GM19023 (cell line): ENCODE data around the gene A2M.
"Not testable (repeated sequence)": the region's sequence is repeated elsewhere in the genome, so short reads cannot be mapped to it uniquely, and the experiment has no call there.

Source experiments
- ATAC-seq: cut with Tn5 transposase; IDR thresholded peaks from one replicate; pipeline ENCODE4 v1.9.1; 2021; ENCODE audit warnings: mild to moderate bottlenecking, moderate library complexity; ENCODE audit not compliant: unreplicated experiment

Gene A2M

DNA sequence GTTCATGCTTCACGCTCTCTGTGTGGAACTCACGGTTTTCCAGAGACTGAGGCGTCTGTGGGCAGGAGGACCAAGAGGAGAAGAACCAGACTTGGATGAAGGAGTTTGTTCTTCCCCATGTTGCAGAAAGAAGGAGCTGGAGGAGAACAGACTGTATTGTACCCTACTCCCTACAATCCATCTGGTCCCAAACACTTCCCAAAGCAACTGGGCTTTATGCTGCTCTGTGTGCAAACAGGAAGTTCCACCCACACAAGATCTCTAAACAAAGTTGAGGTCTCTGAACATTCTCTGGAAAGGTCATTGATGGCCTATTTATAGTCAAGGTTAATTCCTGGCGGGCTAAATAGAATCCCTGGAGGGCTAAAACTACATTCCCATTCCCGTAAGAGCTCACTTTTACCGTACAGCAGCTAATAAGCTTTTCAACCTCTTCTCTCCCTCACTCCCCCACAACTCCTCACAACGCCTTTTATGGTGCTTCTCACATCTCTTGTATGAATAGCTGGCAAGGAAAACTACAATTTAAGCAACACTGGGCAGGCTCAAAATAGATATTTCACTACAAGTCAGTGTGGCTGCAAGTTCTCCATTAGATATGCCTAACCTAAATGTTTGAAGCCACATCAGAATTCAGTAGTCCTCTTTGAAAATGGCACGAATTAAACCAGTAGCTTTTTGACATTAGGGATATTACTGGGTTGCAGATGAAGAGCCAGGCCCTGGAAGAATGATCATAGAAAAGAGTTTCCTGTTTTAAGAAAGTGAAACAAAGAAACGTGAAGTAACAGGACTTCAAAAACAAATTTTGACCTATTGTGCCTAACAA lies at the start of gene A2M:
A2M (minus strand) TSS at position 189 of the 829 bp plus-strand sequence; CDS start at position 119, 70 bp downstream.
- no peak for ATAC-seq

DNA sequence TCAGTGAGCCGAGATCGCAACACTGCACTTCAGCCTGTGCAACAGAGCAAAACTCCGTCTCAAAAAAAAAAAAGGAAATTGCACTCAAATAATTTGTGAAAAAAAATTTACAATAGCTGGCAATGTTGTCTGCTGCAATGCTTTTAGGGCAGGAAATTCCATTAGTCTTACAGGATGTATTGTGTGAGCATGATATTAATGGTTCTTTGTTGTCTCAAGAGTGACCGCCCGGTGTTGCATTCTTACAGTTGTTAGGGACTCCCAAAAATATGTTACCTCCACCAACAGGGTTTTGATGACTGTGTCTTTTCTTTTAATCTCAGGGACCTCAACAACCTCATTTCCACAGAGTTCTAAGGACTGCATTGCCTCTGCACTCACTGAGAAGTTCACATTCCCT lies 47.7 kb upstream of the A2M start:
- ATAC-seq: no peak

GRCh38 chr12:9156119-9156518 lies 40.4 kb upstream of the A2M start:
- ATAC-seq: no peak

DNA sequence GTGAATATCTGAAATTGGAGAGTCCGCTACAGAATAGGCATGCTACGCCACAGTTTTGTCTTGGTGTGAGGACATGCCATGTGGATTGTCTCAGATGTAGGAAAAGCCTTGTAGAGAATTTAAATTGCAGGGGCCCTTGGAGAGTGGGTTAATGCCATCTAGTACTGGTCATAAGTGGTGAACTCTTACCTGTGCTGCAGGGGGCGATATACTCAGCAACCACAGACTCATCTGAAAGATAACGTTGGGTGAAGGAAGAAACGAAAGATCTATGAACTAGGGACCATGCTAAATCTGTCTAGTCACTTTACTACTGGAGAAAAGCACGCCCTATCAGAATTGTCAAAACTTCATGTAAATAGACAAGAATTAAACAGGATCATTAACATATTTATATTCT lies 33.7 kb upstream of the A2M start:
- ATAC-seq: no peak

GRCh38 chr12:9148926-9149325 lies 33.2 kb upstream of the A2M start:
- ATAC-seq: no peak

- ATAC-seq: no peak
These were observed 31.7 kb upstream of the A2M start for GRCh38 chr12:9147461-9147860.

GRCh38 chr12:9144730-9145106 lies 29.0 kb upstream of the A2M start:
- no peak for ATAC-seq

GRCh38 chr12:9143929-9144729 lies 28.4 kb upstream of the A2M start:
- no peak for ATAC-seq

DNA sequence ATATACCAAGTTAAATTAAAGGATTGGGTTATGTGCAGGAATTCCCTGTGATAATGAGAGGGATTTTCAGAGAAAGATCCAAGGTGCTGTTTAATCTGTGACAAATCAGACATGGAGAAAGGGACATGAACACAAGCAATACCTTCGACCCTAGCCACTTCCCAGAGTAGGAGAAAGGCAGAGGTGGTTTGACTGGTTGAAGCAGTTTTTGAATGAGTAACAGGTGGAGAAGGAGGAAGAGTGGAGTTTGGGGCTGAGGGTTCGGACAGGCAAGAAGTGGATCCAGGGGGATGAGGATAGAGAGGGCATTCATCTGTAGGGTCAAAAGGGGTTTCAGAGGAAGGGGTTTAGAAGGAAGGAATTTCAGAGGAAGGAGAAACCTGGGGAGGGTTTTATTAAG lies 27.4 kb upstream of the A2M start:
- ATAC-seq: no peak

- ATAC-seq: not testable (repeated sequence)
These were observed 24.0 kb upstream of the A2M start for GRCh38 chr12:9139588-9140290.

DNA sequence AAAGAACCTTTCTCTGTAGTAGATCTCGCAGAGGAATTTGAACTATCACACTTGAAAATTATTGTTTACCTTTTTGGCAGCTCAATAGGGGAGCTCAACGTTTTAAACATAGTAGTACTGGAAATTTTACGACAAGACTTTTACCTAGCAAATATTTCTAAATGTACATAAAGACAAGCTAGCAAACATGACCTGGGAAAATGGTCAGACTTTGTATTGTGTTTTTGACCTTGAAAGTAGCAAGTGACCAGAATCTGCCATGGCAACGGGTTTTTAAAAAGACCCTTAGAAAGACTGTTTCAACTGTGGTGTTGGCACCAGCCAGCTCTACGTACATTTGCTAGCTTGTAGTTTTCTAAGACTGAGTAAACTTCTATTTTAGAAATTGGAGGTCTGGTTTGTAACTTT lies 20.2 kb upstream of the A2M start:
- ATAC-seq: no peak

DNA sequence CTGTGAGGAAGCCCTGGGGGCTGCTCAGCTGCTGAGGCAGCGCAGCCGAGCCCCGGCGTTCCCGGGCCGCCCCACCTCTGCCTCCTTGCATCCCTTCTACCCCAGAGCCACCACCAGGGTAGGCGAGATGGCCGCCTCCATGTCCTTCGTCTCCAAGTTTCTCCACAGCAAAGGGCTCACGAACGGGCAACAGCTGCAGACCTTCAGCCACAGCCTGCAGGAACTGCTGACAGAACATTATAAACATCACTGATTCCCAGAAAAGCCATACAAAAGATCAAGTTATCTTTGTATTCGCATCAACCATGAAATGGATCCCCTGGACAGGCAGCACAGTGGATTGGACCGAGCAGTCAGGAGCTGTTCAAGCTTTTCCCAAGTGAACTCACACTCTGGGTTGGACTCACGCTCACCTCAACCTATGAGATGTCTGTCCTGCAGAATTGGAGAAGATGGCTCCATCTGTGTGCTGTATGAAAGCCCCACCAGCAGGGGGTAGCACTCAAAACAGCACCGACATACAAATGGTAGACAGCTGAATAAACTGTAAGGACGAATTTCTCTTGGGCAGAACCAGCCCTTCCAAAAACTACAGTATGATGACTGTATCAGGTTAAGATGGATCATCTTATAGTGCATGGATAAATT lies 19.4 kb upstream of the A2M start:
- ATAC-seq: no peak

DNA sequence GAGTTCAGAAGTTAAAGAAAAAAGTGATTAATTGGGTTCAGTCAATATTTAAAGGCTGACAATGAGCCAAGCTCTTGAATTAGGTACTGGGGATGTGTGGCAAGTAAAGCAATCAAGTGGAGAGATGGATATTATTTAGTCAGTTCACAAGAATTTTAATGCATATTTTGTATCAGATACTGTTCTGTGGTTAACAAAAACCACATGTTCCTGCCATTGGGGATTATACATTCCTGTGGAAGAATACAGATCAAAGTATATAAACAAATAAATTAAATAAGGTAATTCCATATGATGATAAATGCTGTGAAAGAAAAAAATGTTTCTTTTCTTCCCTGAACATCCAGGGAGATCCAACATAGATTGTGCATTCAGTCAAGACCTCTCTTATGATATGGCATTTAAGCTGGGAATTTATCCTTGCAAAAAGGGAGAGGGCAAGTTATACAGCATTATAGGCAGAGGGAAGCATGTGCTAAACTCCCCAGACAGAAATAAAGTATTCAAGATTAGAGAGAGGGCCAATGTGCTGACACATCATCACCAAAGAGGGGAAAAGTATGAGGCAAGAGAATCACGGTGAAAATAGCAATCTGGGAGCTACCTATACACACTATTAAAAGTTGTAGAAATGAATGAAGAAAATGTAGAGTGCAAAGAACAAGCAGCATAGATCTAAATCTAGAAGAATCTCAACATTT lies 17.6 kb upstream of the A2M start:
- no peak for ATAC-seq

DNA sequence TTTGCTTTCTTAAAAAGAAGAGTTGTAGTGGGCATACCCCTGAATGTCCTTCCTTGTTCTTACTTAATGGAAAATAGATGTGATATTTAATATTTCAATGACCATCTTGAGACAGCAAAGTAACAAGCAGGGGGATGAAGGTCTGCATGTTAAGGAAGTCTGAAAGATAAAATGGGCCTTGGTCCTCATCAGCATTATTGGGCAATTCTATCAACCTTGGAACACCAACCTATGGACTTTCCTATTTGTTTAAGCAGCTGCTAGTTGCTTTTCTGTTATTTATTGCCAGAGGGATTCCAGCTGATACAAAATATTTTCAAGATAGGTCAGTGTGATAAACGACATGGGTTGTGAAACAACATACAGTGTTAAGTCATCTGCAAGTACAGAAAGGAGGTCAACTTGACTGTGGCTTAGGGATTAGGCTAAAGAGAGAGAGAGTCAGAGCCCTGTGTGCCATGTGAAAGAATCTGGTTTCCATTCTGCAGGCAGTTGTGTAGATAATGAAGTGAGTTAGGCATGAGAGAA lies 16.4 kb upstream of the A2M start:
- ATAC-seq: no peak

DNA sequence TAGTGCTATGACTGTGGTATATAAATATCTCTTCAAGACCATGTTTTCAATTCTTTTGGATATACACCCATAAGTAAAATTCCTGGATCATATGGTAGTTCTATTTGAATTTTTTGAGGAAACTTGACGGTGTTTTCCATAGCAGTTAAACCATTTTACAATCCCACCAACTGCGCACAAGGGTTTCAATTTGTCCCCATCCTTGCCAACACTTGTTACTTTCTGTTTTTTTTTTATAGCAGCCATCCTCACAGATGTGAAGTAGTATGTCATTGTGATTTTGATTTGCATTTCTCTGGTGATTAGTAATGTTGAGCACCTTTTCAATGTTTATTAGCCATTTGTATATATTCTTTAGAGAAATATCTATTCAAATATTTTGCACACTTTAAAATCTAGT lies 14.5 kb upstream of the A2M start:
- ATAC-seq: no peak

GRCh38 chr12:9127936-9128663 lies 12.4 kb upstream of the A2M start:
- ATAC-seq: no peak

DNA sequence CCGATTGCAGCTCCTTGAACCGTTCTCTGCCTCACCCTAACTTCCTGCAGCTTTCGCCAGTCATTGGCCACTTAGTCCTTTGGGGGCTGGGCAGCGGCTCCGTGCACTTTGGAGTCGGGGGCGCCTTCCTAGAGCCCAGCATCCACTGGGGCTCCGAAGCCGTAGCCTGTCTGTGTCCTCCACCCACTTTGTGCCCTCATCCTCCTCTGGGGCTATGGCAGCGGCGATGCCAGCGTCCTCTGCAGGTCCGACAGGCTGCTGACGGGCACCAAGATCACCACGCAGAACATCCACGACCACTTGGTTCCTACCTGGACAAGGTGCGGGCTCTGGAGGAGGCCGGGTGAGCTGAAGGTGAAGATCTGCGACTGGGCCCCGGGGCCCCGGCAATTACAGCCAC lies 11.8 kb upstream of the A2M start:
- ATAC-seq: no peak

DNA sequence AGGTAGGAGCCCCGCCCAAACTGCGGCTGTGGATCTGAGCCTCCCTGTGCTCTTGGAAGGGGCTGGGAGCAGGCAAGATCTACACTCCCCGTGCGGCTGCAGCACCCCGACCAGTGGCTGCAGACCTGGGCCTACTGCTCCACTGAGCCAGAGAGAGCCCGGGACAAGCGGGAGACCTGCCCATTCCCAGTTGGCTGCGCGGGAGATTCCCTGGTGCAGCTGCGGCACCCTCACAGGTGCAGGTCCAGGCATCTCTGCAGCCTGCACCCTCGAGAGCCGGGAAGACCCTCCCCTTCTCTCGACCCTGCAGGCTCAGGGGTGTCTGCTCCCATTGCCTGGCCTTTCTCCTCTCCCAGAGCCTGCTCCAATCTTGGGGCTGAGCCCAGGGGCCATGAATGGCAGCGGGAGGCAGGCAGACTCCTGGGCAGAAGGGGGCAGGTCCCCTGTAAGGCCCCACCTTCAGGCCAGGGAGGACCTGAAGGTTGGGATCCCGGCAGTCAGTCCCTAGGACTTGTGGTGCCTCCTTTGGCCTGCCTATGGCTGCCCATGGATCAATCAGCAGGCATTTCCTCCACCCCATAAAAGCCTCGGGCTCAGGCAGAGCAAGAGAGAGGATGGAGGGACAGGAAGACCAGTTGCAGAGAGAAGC lies 8.8 kb upstream of the A2M start:
- ATAC-seq: no peak

DNA sequence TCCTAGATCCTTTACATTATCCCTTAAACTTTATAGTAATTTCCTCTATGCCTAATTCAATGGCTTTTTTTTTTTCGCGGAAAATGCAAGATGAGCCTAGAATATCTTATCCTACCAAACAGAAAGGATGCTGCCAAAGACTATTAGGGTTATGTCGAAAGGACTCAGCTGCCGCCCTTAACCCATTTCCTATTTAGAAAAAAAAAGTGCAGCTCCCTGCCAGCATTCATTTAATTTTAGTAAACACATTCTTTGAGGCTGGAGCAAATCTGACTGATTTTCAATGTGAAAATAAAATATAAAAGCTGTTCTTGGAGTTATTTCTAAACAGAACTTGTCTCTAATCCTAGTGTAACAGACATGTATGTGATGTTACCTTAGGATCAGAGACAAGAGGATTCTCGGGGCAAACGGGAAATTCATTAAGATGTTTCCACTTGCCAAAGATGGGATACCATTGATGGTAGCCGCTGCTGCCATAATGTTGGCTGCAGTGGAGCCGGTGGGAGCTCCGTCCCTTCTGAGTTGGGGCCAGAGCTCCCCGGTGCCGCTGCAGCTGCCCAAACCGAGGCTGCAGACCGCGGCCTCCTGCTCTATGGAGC lies 8.2 kb upstream of the A2M start:
- no peak for ATAC-seq
